ENCODE data around the gene LRCOL1. TPM values are rescaled to one million over a fixed set of nuclear protein-coding genes. Genes with fewer than 3 reads are reported as not detected.

Gene LRCOL1
- total and polyA plus RNA-seq, 2 of the 8 experiments (the other 6 are each of a cell fraction or from before 2014, with no cell fraction given): not detected

DNA sequence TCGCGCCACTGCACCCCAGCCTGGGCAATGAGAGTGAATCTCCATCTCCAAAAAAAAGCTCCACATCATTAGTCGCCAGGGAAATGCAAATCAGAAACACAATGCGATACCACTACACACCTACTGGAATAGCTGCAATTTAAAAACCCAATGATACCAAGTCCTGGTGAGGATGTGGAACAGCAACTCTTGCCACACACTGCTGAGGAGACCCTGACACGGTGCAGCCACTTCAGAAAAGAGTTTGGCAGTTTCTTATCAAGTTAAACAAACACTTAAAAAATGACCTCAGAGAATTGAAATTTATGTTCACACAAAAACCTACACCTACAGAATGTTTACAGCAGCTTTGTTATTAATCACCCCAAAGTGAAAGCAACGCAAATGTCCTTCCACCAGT is 20.3 kb upstream of the LRCOL1 start:
- Histone ChIP-seq H4K20me1 (replicated peaks in 1 of 2; ENCODE audit: control insufficient read depth in 1 of 2, insufficient read depth in 2 of 2, low read length in 2 of 2) (peaks cover 1 to 11% of the 10 kb centered on the region in 2 experiments), H2BK5ac (ENCODE audit: low read depth, low read length) (no peak overlapping the region), H2BK12ac (ENCODE audit: low read depth, low read length) (no peak overlapping the region), H3K18ac (ENCODE audit: extremely low read depth, low read length) (no peak overlapping the region), H2BK15ac (ENCODE audit: low read length) (no peak overlapping the region), H3K14ac (ENCODE audit: insufficient read length) (no peak overlapping the region), H3K27ac (ENCODE audit: low read depth, low read length) (no peak overlapping the region), H3K4ac (replicated peaks; ENCODE audit: insufficient read length, low read depth, low read length) (no peak overlapping the region), H3K9me3 (ENCODE audit: insufficient read depth in 2 of 2, low read depth in 1 of 2, low read length in 1 of 2) (no peaks in the 10 kb centered on the region), H4K91ac (replicated peaks; ENCODE audit: insufficient read length, low read length) (no peak overlapping the region), H3K79me2 (ENCODE audit: control insufficient read depth in 1 of 2, insufficient read depth in 2 of 2, low read length in 2 of 2) (no peaks in the 10 kb centered on the region), H3K27me3 (replicated peaks in 1 of 4; ENCODE audit: control insufficient read depth in 3 of 4, extremely low read depth in 1 of 4, insufficient read depth in 3 of 4, low read length in 3 of 4) (no peaks in the 10 kb centered on the region), H3K4me3 (ENCODE audit: extremely low read depth in 1 of 4, insufficient read depth in 2 of 4, low read depth in 3 of 4, low read length in 4 of 4) (no peak overlapping the region), H3K9ac (replicated peaks in 1 of 4; ENCODE audit: extremely low read depth in 1 of 4, low read depth in 3 of 4, low read length in 3 of 4) (no peak overlapping the region), H3K79me1 (ENCODE audit: low read depth, low read length) (no peaks in the 10 kb centered on the region; the same call in 1 of the 2 replicates), H2AK5ac (ENCODE audit: low read depth, low read length) (no peak overlapping the region), H3K4me2 (ENCODE audit: insufficient read depth in 1 of 2, low read depth in 2 of 2, low read length in 2 of 2) (no peak overlapping the region), H3K4me1 (replicated peaks in 1 of 4; ENCODE audit: control insufficient read depth in 3 of 4, insufficient read depth in 4 of 4, low read length in 3 of 4) (no peaks in the 10 kb centered on the region), H3K36me3 (ENCODE audit: control insufficient read depth in 2 of 4, insufficient read depth in 4 of 4, low read length in 3 of 4) (peaks cover 26 to 75% (median 62%) of the 10 kb centered on the region in 4 experiments), H2BK120ac (replicated peaks; ENCODE audit: low read depth, low read length) (no peak overlapping the region), H4K5ac (ENCODE audit: insufficient read length, low read depth, low read length) (no peak overlapping the region), H3K23me2 (ENCODE audit: low read depth, low read length) (no peaks in the 10 kb centered on the region), H4K8ac (ENCODE audit: extremely low read depth, insufficient read depth, low read length) (no peak overlapping the region), H3K56ac (replicated peaks; ENCODE audit: insufficient read length, low read depth, low read length) (no peak overlapping the region), H2AFZ (ENCODE audit: low read length) (no peak overlapping the region), H3K23ac (ENCODE audit: insufficient read length) (no peak overlapping the region), H2BK20ac (ENCODE audit: low read length) (no peak overlapping the region)
- ChIA-PET CTCF (ENCODE audit: partially characterized antibody) (interaction anchor here (1.0 to 2.0 kb wide), 2 partner anchors 8 to 12 kb away, joined by 3 to 11 read pairs; partner anchors contain the start of gene P2RX2), POLR2A (ENCODE audit: partially characterized antibody) (interaction anchor here (0.8 to 4.6 kb wide), 4 partner anchors 9 to 27 kb away, joined by 3 to 26 read pairs (median 4); no protein-coding TSS in a partner anchor)
- 90% methylated on average over 6 of the region's 6 CpGs; no CpG with 5 or more reads in 1 of the 2 experiments for WGBS, 2 experiments (ENCODE audit: extremely low coverage in 1 of 2, insufficient coverage in 1 of 2, insufficient read length in 1 of 2, insufficient replicate concordance in 2 of 2, low coverage in 1 of 2, low lambda C conversion rate in 2 of 2, missing lambda C conversion rate in 1 of 2)
- TF ChIP-seq, protein P1, sequence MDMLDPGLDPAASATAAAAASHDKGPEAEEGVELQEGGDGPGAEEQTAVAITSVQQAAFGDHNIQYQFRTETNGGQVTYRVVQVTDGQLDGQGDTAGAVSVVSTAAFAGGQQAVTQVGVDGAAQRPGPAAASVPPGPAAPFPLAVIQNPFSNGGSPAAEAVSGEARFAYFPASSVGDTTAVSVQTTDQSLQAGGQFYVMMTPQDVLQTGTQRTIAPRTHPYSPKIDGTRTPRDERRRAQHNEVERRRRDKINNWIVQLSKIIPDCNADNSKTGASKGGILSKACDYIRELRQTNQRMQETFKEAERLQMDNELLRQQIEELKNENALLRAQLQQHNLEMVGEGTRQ (IDR thresholded peaks at IDR 0.05; ENCODE audit: low read length): no peak
- no peak for TF ChIP-seq POLR2A (IDR thresholded peaks at IDR 0.05; ENCODE audit: control extremely low read depth in 1 of 2, low read depth in 2 of 2, low read length in 2 of 2)
- TF ChIP-seq TAF1 (IDR thresholded peaks at IDR 0.05; ENCODE audit: low read depth, low read length): no peak
- DNase-seq (ENCODE audit: low read depth in 1 of 2, low spot score in 2 of 2): no peak
- no peak for FAIRE-seq

All from H1 (cell line).